Measurements from ENCODE around the gene GHRHR.

Gene GHRHR

GRCh38 chr7:30928254-30928872 is 35.4 kb upstream of the GHRHR start:
- no peaks in the 10 kb centered on the region for H3K9me3 ChIP-seq (ENCODE audit: control insufficient read depth, insufficient read depth, low read length)
- no peaks in the 10 kb centered on the region for H3K4me1 ChIP-seq (ENCODE audit: control insufficient read depth, insufficient read depth, low read length)
- H3K36me3 ChIP-seq (ENCODE audit: control insufficient read depth, insufficient read depth, low read length), result no peaks in the 10 kb centered on the region
- H3K4me3 ChIP-seq (ENCODE audit: low read length), result no peak overlapping the region
- no peak for DNase-seq (ENCODE audit: low read depth, low spot score)
- H3K27ac ChIP-seq (ENCODE audit: low read length), result no peak overlapping the region
- WGBS (ENCODE audit: insufficient coverage, insufficient read length), result no CpG with 5 or more reads among the region's 13 CpGs
- H3K27me3 ChIP-seq (ENCODE audit: control insufficient read depth, insufficient read depth, low read length), result no peaks in the 10 kb centered on the region

- no peaks in the 10 kb centered on the region for H3K9me3 ChIP-seq (ENCODE audit: control insufficient read depth, insufficient read depth, low read length)
- WGBS (ENCODE audit: insufficient coverage, insufficient read length), result no CpG with 5 or more reads among the region's 4 CpGs
- no peaks in the 10 kb centered on the region for H3K4me1 ChIP-seq (ENCODE audit: control insufficient read depth, insufficient read depth, low read length)
- DNase-seq (ENCODE audit: low read depth, low spot score), result no peak
- H3K27ac ChIP-seq (ENCODE audit: low read length), result no peak overlapping the region
- no peaks in the 10 kb centered on the region for H3K36me3 ChIP-seq (ENCODE audit: control insufficient read depth, insufficient read depth, low read length)
- no peak overlapping the region for H3K4me3 ChIP-seq (ENCODE audit: low read length)
- H3K27me3 ChIP-seq (ENCODE audit: control insufficient read depth, insufficient read depth, low read length), result no peaks in the 10 kb centered on the region
These were observed 34.1 kb upstream of the GHRHR start for GRCh38 chr7:30929686-30930085.

GRCh38 chr7:30930621-30931020 is 33.1 kb upstream of the GHRHR start:
- no peaks in the 10 kb centered on the region for H3K36me3 ChIP-seq (ENCODE audit: control insufficient read depth, insufficient read depth, low read length)
- H3K4me3 ChIP-seq (ENCODE audit: low read length), result no peak overlapping the region
- H3K9me3 ChIP-seq (ENCODE audit: control insufficient read depth, insufficient read depth, low read length), result no peaks in the 10 kb centered on the region
- no peaks in the 10 kb centered on the region for H3K4me1 ChIP-seq (ENCODE audit: control insufficient read depth, insufficient read depth, low read length)
- WGBS (ENCODE audit: insufficient coverage, insufficient read length), result no CpG with 5 or more reads among the region's 8 CpGs
- H3K27me3 ChIP-seq (ENCODE audit: control insufficient read depth, insufficient read depth, low read length), result no peaks in the 10 kb centered on the region
- no peak overlapping the region for H3K27ac ChIP-seq (ENCODE audit: low read length)
- DNase-seq (ENCODE audit: low read depth, low spot score), result no peak

GRCh38 chr7:30931161-30931928 is 32.4 kb upstream of the GHRHR start:
- H3K4me1 ChIP-seq (ENCODE audit: control insufficient read depth, insufficient read depth, low read length), result no peaks in the 10 kb centered on the region
- no peaks in the 10 kb centered on the region for H3K9me3 ChIP-seq (ENCODE audit: control insufficient read depth, insufficient read depth, low read length)
- H3K36me3 ChIP-seq (ENCODE audit: control insufficient read depth, insufficient read depth, low read length), result no peaks in the 10 kb centered on the region
- H3K27ac ChIP-seq (ENCODE audit: low read length), result no peak overlapping the region
- WGBS (ENCODE audit: insufficient coverage, insufficient read length), result no CpG with 5 or more reads among the region's 24 CpGs
- no peak for DNase-seq (ENCODE audit: low read depth, low spot score)
- H3K27me3 ChIP-seq (ENCODE audit: control insufficient read depth, insufficient read depth, low read length), result no peaks in the 10 kb centered on the region
- no peak overlapping the region for H3K4me3 ChIP-seq (ENCODE audit: low read length)

GRCh38 chr7:30931929-30932540 is 31.7 kb upstream of the GHRHR start:
- DNase-seq (ENCODE audit: low read depth, low spot score), result no peak
- Histone ChIP-seq H3K4me1 (ENCODE audit: control insufficient read depth, insufficient read depth, low read length) (no peaks in the 10 kb centered on the region), H3K4me3 (ENCODE audit: low read length) (no peak overlapping the region), H3K36me3 (ENCODE audit: control insufficient read depth, insufficient read depth, low read length) (no peaks in the 10 kb centered on the region), H3K27me3 (ENCODE audit: control insufficient read depth, insufficient read depth, low read length) (no peaks in the 10 kb centered on the region), H3K27ac (ENCODE audit: low read length) (no peak overlapping the region), H3K9me3 (ENCODE audit: control insufficient read depth, insufficient read depth, low read length) (no peaks in the 10 kb centered on the region; the same call in 1 of the 2 replicates)
- WGBS (ENCODE audit: insufficient coverage, insufficient read length), result no CpG with 5 or more reads among the region's 9 CpGs

GRCh38 chr7:30932562-30932961 is 31.2 kb upstream of the GHRHR start:
- Histone ChIP-seq H3K36me3 (ENCODE audit: control insufficient read depth, insufficient read depth, low read length) (no peaks in the 10 kb centered on the region), H3K4me1 (ENCODE audit: control insufficient read depth, insufficient read depth, low read length) (no peaks in the 10 kb centered on the region), H3K27ac (ENCODE audit: low read length) (no peak overlapping the region), H3K27me3 (ENCODE audit: control insufficient read depth, insufficient read depth, low read length) (no peaks in the 10 kb centered on the region), H3K4me3 (ENCODE audit: low read length) (no peak overlapping the region), H3K9me3 (ENCODE audit: control insufficient read depth, insufficient read depth, low read length) (no peaks in the 10 kb centered on the region; the same call in 1 of the 2 replicates)
- no CpG with 5 or more reads among the region's 6 CpGs for WGBS (ENCODE audit: insufficient coverage, insufficient read length)
- no peak for DNase-seq (ENCODE audit: low read depth, low spot score)

- no CpG with 5 or more reads among the region's 26 CpGs for WGBS (ENCODE audit: insufficient coverage, insufficient read length)
- Histone ChIP-seq H3K9me3 (ENCODE audit: control insufficient read depth, insufficient read depth, low read length) (no peaks in the 10 kb centered on the region; the same call in 1 of the 2 replicates), H3K27me3 (ENCODE audit: control insufficient read depth, insufficient read depth, low read length) (no peaks in the 10 kb centered on the region), H3K4me1 (ENCODE audit: control insufficient read depth, insufficient read depth, low read length) (no peaks in the 10 kb centered on the region), H3K36me3 (ENCODE audit: control insufficient read depth, insufficient read depth, low read length) (no peaks in the 10 kb centered on the region), H3K27ac (ENCODE audit: low read length) (no peak overlapping the region), H3K4me3 (ENCODE audit: low read length) (no peak overlapping the region)
- DNase-seq (ENCODE audit: low read depth, low spot score), result no peak
These were observed 30.4 kb upstream of the GHRHR start for GRCh38 chr7:30933124-30933974.

GRCh38 chr7:30934225-30934624 is 29.5 kb upstream of the GHRHR start:
- Histone ChIP-seq H3K27ac (ENCODE audit: low read length) (no peak overlapping the region), H3K4me3 (ENCODE audit: low read length) (no peak overlapping the region), H3K9me3 (ENCODE audit: control insufficient read depth, insufficient read depth, low read length) (no peaks in the 10 kb centered on the region; the same call in 1 of the 2 replicates), H3K4me1 (ENCODE audit: control insufficient read depth, insufficient read depth, low read length) (no peaks in the 10 kb centered on the region), H3K36me3 (ENCODE audit: control insufficient read depth, insufficient read depth, low read length) (no peaks in the 10 kb centered on the region), H3K27me3 (ENCODE audit: control insufficient read depth, insufficient read depth, low read length) (no peaks in the 10 kb centered on the region)
- no CpG with 5 or more reads among the region's 5 CpGs for WGBS (ENCODE audit: insufficient coverage, insufficient read length)
- no peak for DNase-seq (ENCODE audit: low read depth, low spot score)

- Histone ChIP-seq H3K9me3 (ENCODE audit: control insufficient read depth, insufficient read depth, low read length) (no peaks in the 10 kb centered on the region; the same call in 1 of the 2 replicates), H3K27me3 (ENCODE audit: control insufficient read depth, insufficient read depth, low read length) (no peaks in the 10 kb centered on the region), H3K36me3 (ENCODE audit: control insufficient read depth, insufficient read depth, low read length) (no peaks in the 10 kb centered on the region), H3K4me3 (ENCODE audit: low read length) (no peak overlapping the region), H3K4me1 (ENCODE audit: control insufficient read depth, insufficient read depth, low read length) (no peaks in the 10 kb centered on the region), H3K27ac (ENCODE audit: low read length) (no peak overlapping the region)
- WGBS (ENCODE audit: insufficient coverage, insufficient read length), result no CpG with 5 or more reads among the region's 6 CpGs
- DNase-seq (ENCODE audit: low read depth, low spot score), result no peak
These were observed 28.8 kb upstream of the GHRHR start for GRCh38 chr7:30934732-30935568.
